Activated naive CD8-positive, alpha-beta T cell treated with anti-CD3 and anti-CD28 coated beads, Interleukin-2, amount 50 U/mL, for 16 hours (primary cell): ENCODE data around the gene PARP9.
"Not testable (repeated sequence)": the region's sequence is repeated elsewhere in the genome, so short reads cannot be mapped to it uniquely, and the experiment has no call there.

ENCODE experiments used
- DNase-seq: peaks from one replicate; pipeline ENCODE4 v3.0.0-alpha.2; 2020; ENCODE audit warnings: low read depth, low spot score

Gene PARP9

DNA sequence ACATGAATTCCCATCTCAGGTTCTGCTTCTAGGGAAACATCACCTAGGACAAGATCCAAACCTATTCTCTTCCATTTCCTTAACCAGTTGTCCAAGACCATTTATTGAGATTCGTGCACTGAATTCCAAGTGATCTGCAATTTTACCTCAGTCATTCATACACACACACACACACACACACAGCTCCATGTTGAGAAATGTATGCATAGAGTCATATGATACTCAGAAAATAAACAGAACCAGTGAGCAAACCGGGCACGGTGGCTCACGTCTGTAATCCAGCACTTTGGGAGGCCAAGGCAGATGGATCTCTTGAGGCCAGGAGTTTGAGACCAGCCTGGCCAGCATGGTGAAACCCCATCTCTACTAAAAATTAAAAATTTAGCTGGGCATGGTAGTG lies 43.2 kb downstream of the PARP9 start:
- no peak for DNase-seq

DNA sequence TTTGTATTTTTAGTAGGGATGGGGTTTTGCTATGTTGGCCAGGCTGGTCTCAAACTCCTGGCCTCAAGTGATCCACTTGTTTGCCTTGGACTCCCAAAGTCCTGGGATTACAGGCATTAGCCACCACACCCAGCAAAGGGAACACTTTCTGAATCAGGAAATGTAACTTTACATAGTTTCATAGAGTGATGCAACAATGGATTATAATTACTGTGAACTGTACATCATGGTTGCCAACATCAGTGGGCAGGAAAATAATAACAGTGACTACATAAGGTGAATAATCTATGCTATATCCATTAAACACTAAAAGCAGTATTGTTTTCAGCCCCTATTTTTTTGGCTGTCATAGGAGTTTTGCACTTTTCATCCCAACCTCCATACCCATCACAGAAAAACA lies 44.4 kb downstream of the PARP9 start:
- DNase-seq, result no peak

GRCh38 chr3:122516846-122517360 lies 47.2 kb downstream of the PARP9 start:
- no peak for DNase-seq

- no peak for DNase-seq
Observed at GRCh38 chr3:122515870-122516269, 48.2 kb downstream of the PARP9 start.

- DNase-seq, result no peak
Observed at GRCh38 chr3:122515020-122515468, 49.1 kb downstream of the PARP9 start.

DNA sequence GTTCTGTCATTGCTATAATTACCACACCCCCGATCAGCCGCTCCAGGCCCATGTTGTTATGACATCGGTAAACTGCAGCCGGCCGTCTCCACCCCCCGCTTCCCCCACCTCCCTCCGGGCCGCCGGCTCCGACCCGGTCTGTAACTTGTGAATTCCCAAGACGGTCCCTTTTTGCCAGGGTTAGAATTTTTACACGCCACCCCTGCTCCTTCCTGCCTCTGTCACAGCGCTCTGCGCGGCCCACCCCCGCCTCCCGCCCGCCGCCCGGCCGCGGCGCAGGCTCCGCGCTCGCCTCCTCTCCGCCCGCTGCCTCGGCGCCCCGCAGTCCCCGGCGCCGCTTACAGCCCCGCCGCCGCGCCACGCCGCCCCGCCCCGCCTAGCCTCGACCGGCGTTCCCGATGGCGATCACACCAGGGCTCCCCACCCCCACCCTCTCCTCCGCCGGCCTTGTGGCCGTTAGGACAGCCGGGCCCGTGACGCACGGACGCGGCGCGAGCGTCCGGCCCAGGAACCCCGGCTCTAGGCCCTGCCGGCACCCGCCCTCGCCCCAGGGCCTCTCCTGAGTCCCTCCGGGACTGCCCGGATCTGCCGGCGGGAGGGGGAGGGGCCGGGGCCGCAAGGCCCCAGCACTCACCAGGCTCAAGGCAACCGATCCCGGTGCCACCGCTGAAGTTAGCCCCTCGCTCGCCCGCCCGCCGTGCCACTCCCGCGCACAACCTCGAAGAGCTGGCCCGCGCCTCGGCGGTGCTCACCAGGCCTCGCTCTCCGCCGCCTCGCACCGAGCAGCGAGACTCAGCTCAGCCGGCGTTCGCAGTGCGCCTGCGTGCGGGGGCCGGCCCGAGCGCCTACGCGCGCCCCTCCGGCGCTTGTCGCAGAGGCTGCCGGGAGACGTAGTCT lies 49.7 kb downstream of the PARP9 start, which contains the start of gene KPNA1:
KPNA1 (minus strand) TSS at position 817 of the 897 bp plus-strand sequence. CDS start 18,374 bp downstream, outside the sequence.
- peak; percentile 72 for DNase-seq

DNA sequence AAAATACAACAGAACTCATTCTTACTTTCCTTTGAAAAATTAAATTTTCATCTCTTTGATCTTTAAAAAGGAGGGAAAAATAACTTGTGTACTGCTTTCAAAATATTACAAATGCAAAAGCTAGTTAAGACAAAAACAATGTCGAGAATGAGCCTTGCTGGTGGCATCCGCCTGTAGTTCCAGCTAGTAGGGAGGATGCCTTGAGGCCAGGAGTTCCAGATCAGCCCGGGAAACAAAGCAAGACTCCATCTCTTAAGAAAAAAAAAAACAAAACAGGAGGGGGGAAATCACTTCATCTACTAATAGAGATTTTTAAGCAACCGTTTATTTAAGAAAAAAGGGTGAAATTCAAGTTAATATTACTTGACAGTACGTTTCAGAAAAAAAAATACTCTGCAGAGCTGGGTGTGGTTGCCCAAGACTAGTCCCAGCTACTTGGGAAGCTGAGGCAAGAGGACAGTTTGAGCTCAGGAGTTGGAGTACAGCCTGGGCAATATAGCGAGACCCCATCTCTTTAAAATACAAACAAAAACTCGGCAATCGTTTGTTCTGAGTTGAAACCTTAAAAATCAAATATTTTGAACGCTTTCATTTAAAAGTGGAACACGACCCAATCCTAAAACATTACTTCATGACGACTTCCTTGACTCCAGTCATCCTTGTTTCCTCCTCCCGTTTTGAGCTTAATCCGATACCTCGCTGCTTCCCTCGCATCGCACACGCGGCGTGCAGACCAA lies 50.5 kb downstream of the PARP9 start:
- no peak for DNase-seq

DNA sequence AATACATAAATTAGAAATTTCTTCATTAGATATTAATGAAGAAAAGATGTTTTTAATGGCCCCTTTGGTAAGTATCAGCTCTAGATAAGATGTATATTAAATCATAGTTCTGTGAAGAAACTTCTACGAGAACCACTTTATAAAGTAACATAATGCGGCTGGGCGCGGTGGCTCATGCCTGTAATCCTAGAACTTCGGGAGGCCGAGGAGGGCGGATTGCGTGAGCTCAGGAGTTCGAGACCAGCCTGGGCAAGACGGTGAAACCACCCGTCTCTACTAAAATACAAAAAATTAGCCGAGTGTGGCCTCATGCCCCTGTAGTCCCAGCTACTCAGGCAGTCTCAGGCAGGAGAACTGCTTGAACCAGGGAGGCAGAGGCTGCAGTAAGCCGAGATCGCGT lies 51.8 kb downstream of the PARP9 start:
- DNase-seq, result no peak

DNA sequence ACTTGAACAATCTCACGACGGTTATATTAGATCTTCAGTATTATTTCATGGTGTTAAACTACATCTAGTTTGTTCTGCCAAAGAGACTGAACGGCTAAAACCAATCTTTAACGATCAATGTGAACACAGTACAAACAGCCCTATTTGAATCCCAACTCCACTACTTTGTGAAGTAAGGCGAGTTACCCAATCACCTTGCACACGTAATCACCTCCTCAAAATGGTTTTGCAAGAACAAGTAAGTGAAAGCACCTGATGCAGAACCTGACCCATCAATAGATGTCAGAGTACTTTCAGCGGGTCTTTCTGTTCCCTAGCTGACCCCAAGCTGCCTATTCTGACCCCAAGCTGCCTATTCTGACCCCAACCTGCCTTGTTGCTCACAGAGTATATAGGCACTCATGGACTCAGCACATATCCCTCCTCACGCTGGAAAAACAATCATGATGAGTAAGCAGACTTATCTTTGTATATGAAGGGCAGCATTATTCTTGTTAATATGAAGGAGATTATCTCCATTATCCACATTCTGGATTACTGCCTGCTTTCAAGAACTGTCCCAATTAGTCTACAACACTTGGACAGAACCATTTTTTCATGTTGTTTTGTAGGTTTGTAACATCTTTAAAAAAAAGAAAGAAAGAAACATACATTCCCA lies 53.1 kb downstream of the PARP9 start:
- no peak for DNase-seq

GRCh38 chr3:122508944-122509343 lies 55.2 kb downstream of the PARP9 start:
- DNase-seq, result not testable (repeated sequence)

DNA sequence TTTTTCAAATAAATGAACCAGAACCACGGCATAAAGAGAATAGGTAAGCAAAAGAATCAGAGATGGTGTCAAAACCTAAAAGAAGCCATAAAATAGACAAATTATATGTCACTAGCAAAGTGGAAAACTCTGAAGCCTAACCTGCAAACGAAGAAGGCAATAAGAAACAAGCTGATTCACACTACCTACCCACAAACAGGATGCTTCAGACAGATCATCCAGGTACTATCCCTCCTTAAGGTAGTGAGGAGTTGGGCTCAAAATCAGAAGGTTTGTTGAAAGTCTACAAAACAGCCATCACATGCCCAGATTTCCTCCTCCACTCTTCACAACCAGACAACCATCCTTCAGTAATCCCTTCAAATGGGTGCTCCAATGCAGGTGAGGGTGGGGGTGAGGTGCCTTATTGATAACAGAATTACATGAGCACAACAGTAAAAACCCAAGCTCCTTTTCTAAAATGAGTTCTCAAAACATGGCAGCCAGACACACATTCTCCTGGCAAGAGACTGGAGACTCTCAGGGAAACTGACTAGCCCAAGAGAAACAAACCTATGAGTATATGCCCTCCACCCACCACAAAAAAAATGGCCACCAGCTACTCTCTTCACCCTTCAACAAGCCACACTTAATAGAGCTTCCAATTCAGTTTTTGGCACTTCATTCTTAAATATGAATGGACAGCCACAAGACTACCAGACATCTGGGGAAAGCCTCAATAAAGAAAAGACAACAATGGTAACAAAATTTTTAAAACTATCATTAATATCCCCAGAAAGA lies 55.8 kb downstream of the PARP9 start:
- no peak for DNase-seq

DNA sequence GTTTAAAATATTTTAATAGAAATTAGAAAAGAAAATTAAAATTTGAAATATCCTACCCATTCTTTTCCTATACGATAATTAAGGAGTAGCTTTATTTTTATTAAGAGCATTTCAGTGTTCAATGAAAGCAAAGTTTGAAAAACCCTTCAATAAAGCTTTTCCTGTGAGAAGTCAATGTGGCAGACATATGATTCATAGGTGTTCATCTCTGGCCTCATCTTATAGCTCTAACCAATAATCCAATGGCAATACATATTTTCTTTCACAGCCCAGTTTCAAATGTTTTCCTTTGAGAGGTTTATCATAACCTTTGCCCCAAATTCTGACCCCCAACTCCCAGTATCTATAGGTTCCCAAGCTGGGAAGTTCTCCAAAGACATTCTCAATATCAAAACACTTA lies 57.6 kb downstream of the PARP9 start:
- no peak for DNase-seq

- no peak for DNase-seq
Observed at GRCh38 chr3:122505676-122506075, 58.4 kb downstream of the PARP9 start.

DNA sequence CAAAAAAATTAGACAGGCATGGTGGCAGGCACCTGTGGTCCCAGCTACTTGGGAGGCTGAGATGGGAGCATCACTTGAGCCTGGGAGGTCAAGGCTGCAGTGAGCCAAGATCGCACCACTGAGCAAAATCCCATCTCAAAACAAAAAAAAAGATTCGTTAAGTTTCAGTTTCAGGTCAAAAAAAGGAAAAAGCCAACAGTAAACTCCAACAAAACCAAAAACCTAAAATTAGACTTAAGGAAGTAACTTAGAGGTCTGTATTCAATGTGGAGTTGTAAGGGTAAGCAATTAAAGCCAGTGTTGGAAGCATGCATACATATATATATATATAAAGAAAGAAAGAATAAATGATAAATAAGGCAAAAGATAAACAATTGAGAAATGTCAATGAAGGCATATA lies 61.2 kb downstream of the PARP9 start:
- DNase-seq, result no peak

- DNase-seq, result no peak
Observed at GRCh38 chr3:122502139-122502538, 62.0 kb downstream of the PARP9 start.

- DNase-seq, result not testable (repeated sequence)
Observed at GRCh38 chr3:122500964-122501363, 63.1 kb downstream of the PARP9 start.

DNA sequence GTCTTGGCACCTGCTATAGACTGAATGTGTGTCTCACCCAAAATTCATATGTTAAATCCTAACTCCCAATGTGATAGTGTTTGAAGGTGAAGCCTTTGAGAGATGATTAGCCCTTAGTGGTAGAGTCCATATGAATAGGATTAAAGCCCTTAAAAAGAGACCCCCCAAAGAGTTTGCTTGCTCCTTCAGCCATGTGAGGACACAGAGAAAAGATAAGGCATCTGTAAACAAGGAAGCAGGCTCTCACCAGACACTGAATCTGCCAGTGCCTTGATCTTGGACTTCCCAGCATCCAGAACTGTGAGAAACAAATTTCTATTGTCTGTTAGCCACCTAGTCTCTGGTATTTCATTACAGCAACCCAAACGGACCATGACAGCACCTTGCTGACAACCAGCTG lies 65.9 kb downstream of the PARP9 start:
- no peak for DNase-seq

- peak; percentile 2 for DNase-seq
Observed at GRCh38 chr3:122497425-122497824, 66.7 kb downstream of the PARP9 start.

GRCh38 chr3:122496508-122496907 lies 67.6 kb downstream of the PARP9 start:
- DNase-seq, result no peak

DNA sequence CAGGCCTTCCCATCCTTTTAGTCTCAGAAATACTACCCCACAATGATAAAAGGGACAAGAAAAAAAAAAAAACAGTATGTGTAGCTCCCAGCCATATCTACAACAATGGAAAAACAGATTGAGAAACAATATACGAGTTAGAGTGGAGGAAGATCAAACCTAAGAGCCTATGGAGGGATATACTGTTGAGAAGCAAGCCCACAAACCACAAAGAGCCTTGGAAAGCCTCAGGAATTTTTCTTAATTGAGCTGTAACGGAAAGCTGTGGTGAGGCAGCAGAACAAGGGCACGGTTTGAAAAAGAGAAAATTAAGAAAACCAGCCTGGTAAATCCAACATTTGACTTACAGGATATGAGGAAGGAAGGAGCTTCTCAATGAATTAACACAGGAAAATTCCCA lies 70.8 kb downstream of the PARP9 start:
- no peak for DNase-seq
